K562 (cell line): ENCODE results near the gene ATP9A. TPM values are rescaled to one million over a fixed set of nuclear protein-coding genes. Genes with fewer than 3 reads are reported as not detected.

ENCODE experiments used
- ATAC-seq: fragments of 200-7000 bp; cut with Tn5 transposase; 3 replicates; pipeline ENCODE4 v1.9.1; 2020; ENCODE audit warnings: moderate library complexity
- BruUV-seq: library from RNA; stranded (reverse); fragments of 400-500 nt; replicated peaks from 2 replicates; lab custom pipeline; 2021; lab: Mats Ljungman, UMichigan
- CTCF ChIA-PET: fragments of 300-600 bp; formaldehyde crosslinking; extraction: SDS; loops from one replicate; lab custom pipeline; 2021; ENCODE audit warnings: low intra/inter-chr PET ratio; lab: Yijun Ruan, JAX
- POLR2A ChIA-PET: fragments of 300-600, 350-650 bp; sonication (Branson Sonifier 250); formaldehyde crosslinking; extraction: SDS; loops from one replicate; lab custom pipeline; 2021; ENCODE audit warnings: antibody characterized with exemption, inconsistent platforms; lab: Yijun Ruan, JAX
- DNase-seq, 4 experiments: peaks; one replicate each; pipeline versions ENCODE4 v3.0.0 to v3.0.0-alpha.2; 2011 to 2018; ENCODE audit warnings: low spot score in 3 of 4, mixed read lengths in 3 of 4; ENCODE audit errors: extremely low read depth in 1 of 4
- FAIRE-seq: peaks from 2 replicates; lab custom pipeline; 2011; peaks lifted over from hg19 to GRCh38; lab: Jason Lieb, UNC
- H2AFZ ChIP-seq: 2 replicates; pipeline ENCODE4 v1.6.0; 2011; ENCODE audit warnings: low read depth, low read length, control low read depth, inconsistent platforms
- H3K27ac ChIP-seq: fragments of 200-600 bp; 3 replicates; pipeline ENCODE4 v1.8.0; 2011; ENCODE audit warnings: low read depth, mild to moderate bottlenecking, control low read depth, inconsistent platforms, low read length, moderate library complexity, mixed read lengths; ENCODE audit errors: extremely low read depth
- H3K27me3 ChIP-seq, 2 experiments: fragments of 300-600 bp in 1 of 2; 2 replicates in 1 of 2; 3 replicates in 1 of 2; pipeline versions ENCODE4 v1.6.0 to v1.8.0; 2011; ENCODE audit warnings: inconsistent platforms in 2 of 2, low read length in 2 of 2, mild to moderate bottlenecking in 1 of 2, mixed read lengths in 1 of 2, moderate library complexity in 1 of 2; ENCODE audit not compliant: control insufficient read depth in 2 of 2, insufficient read depth in 2 of 2
- H3K36me3 ChIP-seq: fragments of 300-600 bp; 3 replicates; pipeline ENCODE4 v1.8.0; 2011; ENCODE audit warnings: mild to moderate bottlenecking, low read length, inconsistent platforms; ENCODE audit not compliant: control insufficient read depth, insufficient read depth
- H3K4me1 ChIP-seq, 2 experiments: fragments of 200-600 bp in 1 of 2; replicated peaks in 1 of 2; 2 replicates in 1 of 2; 3 replicates in 1 of 2; pipeline versions ENCODE4 v1.5.1 to v1.8.0; 2011; ENCODE audit warnings: inconsistent platforms in 2 of 2, low read length in 2 of 2, mild to moderate bottlenecking in 1 of 2, mixed read lengths in 1 of 2, moderate library complexity in 1 of 2; ENCODE audit not compliant: control insufficient read depth in 2 of 2, insufficient read depth in 2 of 2
- H3K4me2 ChIP-seq: 2 replicates; pipeline ENCODE4 v1.6.1; 2011; ENCODE audit warnings: low read length, control low read depth, inconsistent platforms, mixed read lengths; ENCODE audit not compliant: insufficient read depth
- H3K4me3 ChIP-seq: fragments of 200-600 bp; sonication (generic), shearing (Covaris generic); 2 replicates; pipeline ENCODE4 v1.5.1; 2016; ENCODE audit warnings: control low read depth, inconsistent platforms
- H3K79me2 ChIP-seq: fragments of 200-600 bp; 3 replicates; pipeline ENCODE4 v1.8.0; 2011; ENCODE audit warnings: low read length, inconsistent platforms; ENCODE audit not compliant: control insufficient read depth, insufficient read depth
- H3K9ac ChIP-seq, 2 experiments: 2 replicates each; pipeline versions ENCODE4 v1.6.0 to v1.6.1; 2011; ENCODE audit warnings: low read depth in 2 of 2, low read length in 2 of 2, control low read depth in 1 of 2, inconsistent platforms in 1 of 2, mild to moderate bottlenecking in 1 of 2, mixed read lengths in 1 of 2; ENCODE audit not compliant: insufficient read depth in 1 of 2
- H3K9me1 ChIP-seq: one replicate; pipeline ENCODE4 v1.6.0; 2011; ENCODE audit warnings: inconsistent platforms, mild to moderate bottlenecking, low read length, moderate library complexity; ENCODE audit not compliant: control insufficient read depth, insufficient read depth
- H3K9me3 ChIP-seq: replicated peaks from 2 replicates; pipeline ENCODE4 v1.5.1; 2011; ENCODE audit warnings: low read depth, low read length, inconsistent platforms; ENCODE audit not compliant: control insufficient read depth, insufficient read depth
- H4K20me1 ChIP-seq: replicated peaks from 2 replicates; pipeline ENCODE4 v1.6.1; 2011; ENCODE audit warnings: low read length, inconsistent platforms, mixed read lengths; ENCODE audit not compliant: control insufficient read depth, insufficient read depth
- CBFA2T3 ChIP-seq: fragments of 450-650 bp; IDR thresholded peaks from 2 replicates; pipeline ENCODE4 v1.6.1; 2017
- CTBP1 ChIP-seq: fragments of 450-650 bp; IDR thresholded peaks from 2 replicates; pipeline ENCODE4 v1.6.1; 2016; ENCODE audit warnings: borderline replicate concordance
- CTCF ChIP-seq, 3 experiments: IDR thresholded peaks in 2 of 3; conservative IDR thresholded peaks in 1 of 3; 2 replicates each; pipeline ENCODE4 v1.5.1; 2011 to 2012; ENCODE audit warnings: low read length in 3 of 3, mild to moderate bottlenecking in 3 of 3, control low read depth in 2 of 3, improper control_type of control experiment in 1 of 3, inconsistent platforms in 1 of 3, low read depth in 1 of 3, mixed read lengths in 1 of 3, moderate library complexity in 1 of 3; ENCODE audit not compliant: insufficient read depth in 2 of 3
- E2F6 ChIP-seq, 2 experiments: IDR thresholded peaks; 2 replicates each; pipeline ENCODE4 v1.6.1; 2011; ENCODE audit warnings: borderline replicate concordance in 1 of 2, control low read depth in 1 of 2, low read depth in 1 of 2, low read length in 1 of 2, mild to moderate bottlenecking in 1 of 2, mixed read lengths in 1 of 2, moderate library complexity in 1 of 2; ENCODE audit not compliant: insufficient read depth in 1 of 2, insufficient read length in 1 of 2, poor library complexity in 1 of 2, severe bottlenecking in 1 of 2; ENCODE audit errors: extremely low read depth in 1 of 2
- IRF9 ChIP-seq: fragments of 450-650 bp; IDR thresholded peaks from 2 replicates; pipeline ENCODE4 v1.6.1; 2016; ENCODE audit warnings: missing biosample characterization, missing genetic modification characterization
- PTBP1 ChIP-seq: fragments of 200-400 bp; formaldehyde crosslinking; IDR thresholded peaks from 2 replicates; pipeline ENCODE4 v1.6.1; 2017; ENCODE audit warnings: low read depth, low read length
- SAFB2 ChIP-seq: fragments of 200-400 bp; formaldehyde crosslinking; IDR thresholded peaks from 2 replicates; pipeline ENCODE4 v1.6.1; 2018; ENCODE audit warnings: borderline replicate concordance, low read length, low read depth, moderate library complexity; ENCODE audit not compliant: severe bottlenecking
- SETDB1 ChIP-seq: IDR thresholded peaks from one replicate; pipeline ENCODE4 v1.6.1; 2012; ENCODE audit warnings: low read length, control low read depth, inconsistent platforms
- SIRT6 ChIP-seq: IDR thresholded peaks from one replicate; pipeline ENCODE4 v1.6.1; 2012; ENCODE audit warnings: low read depth, mild to moderate bottlenecking, control low read depth, inconsistent platforms, low read length, moderate library complexity
- SMAD4 ChIP-seq: fragments of 250-450 bp; sonication (Bioruptor Pico); conservative IDR thresholded peaks from 2 replicates; pipeline ENCODE4 v1.8.0; 2021; ENCODE audit warnings: inconsistent platforms, mild to moderate bottlenecking, moderate library complexity
- TAF15 ChIP-seq: fragments of 200-400 bp; formaldehyde crosslinking; IDR thresholded peaks from 2 replicates; pipeline ENCODE4 v1.6.1; 2017; ENCODE audit warnings: mild to moderate bottlenecking, low read depth, low read length, moderate library complexity
- ZBTB5 ChIP-seq: fragments of 450-650 bp; IDR thresholded peaks from 2 replicates; pipeline ENCODE4 v1.6.1; 2017; ENCODE audit warnings: antibody characterized with exemption
- ZC3H11A ChIP-seq: IDR thresholded peaks from 2 replicates; pipeline ENCODE4 v1.6.1; 2012; ENCODE audit warnings: low read depth, low read length, improper control_type of control experiment
- ZEB2 ChIP-seq: fragments of 450-650 bp; IDR thresholded peaks from 2 replicates; pipeline ENCODE4 v1.6.1; 2016
- ZNF174 ChIP-seq: fragments of 250-450 bp; sonication (Bioruptor Pico); IDR thresholded peaks from 2 replicates; pipeline ENCODE4 v1.4.0; 2020; ENCODE audit warnings: mild to moderate bottlenecking
- ZNF431 ChIP-seq: sonication (generic); formaldehyde crosslinking; IDR thresholded peaks from 2 replicates; pipeline ENCODE4 v1.8.0; 2022; ENCODE audit warnings: mild to moderate bottlenecking, missing genetic modification reagents
- WGBS: fragments of 100-300 bp; shearing (Covaris generic); methylation state at CpG from one replicate; pipeline ENCODE4 v1.1.6; 2016; ENCODE audit warnings: low coverage, mixed read lengths; ENCODE audit not compliant: insufficient coverage; ENCODE audit errors: missing lambda C conversion rate; 5-methylcytosine and 5-hydroxymethylcytosine counted together
- in situ Hi-C: fragments of 300-500 bp; cut with MboI; formaldehyde crosslinking; loops from 4 replicates; pipeline ENCODE4 v1.15.0; 2018; ENCODE audit warnings: inconsistent platforms, mixed read lengths
- intact Hi-C: fragments of 100-400 bp; cut with micrococcal nuclease; formaldehyde crosslinking; loops from 2 replicates; pipeline ENCODE4 v1.14.2; 2022
- polyA plus RNA-seq, 8 experiments: library from polyadenylated mRNA; depleted of rRNA in 4 of 8; stranded (reverse) in 5 of 8; unstranded in 3 of 8; fragments of >200 nt; fragmentation: Nextera tagmentation in 2 of 8; fragmentation: Illumina TruSeq in 1 of 8; extraction: Ambion mirVana in 2 of 8; extraction: Trizol in 1 of 8; gene quantifications; 2 replicates each; pipeline versions ENCODE4 v1.2.1 to v1.2.3, GENCODE V29; 2011 to 2014; ENCODE audit warnings: inconsistent platforms in 1 of 8, missing spikeins in 1 of 8
- total RNA-seq, 7 experiments: library from RNA; depleted of rRNA in 6 of 7; stranded (reverse); fragments of >200 nt in 6 of 7; fragmentation: Illumina TruSeq in 2 of 7; extraction: Trizol in 2 of 7; gene quantifications; 2 replicates each; pipeline versions ENCODE4 v1.2.1 to v1.2.3, GENCODE V29; 2011 to 2021; ENCODE audit warnings: low replicate concordance in 1 of 7

Gene ATP9A
- total and polyA plus RNA-seq, 9 of the 15 experiments (the other 6 are each of a cell fraction or from before 2014, with no cell fraction given) = 0.18 to 0.62 (median 0.29) TPM

- ATAC-seq (peak; percentile 97), FAIRE-seq (peak; percentile 97), DNase-seq (peak; percentile 80 to 90 (median 83))
- intact Hi-C loops = loop anchor here (1.0 to 10.0 kb wide), 2 partner anchors 252 to 639 kb away; no protein-coding TSS in a partner anchor
- peak overlapping the region in 1 of 2 experiments; percentile 25; a peak in 1 of 4 replicates for H3K9ac ChIP-seq
- ChIA-PET POLR2A (interaction anchor here (0.5 to 1.2 kb wide), 5 partner anchors 9 to 1633 kb away, joined by 3 to 5 read pairs (median 3); no protein-coding TSS in a partner anchor), CTCF (interaction anchor here (0.5 to 2.1 kb wide), 6 partner anchors 238 to 637 kb away, joined by 3 to 9 read pairs (median 4); no protein-coding TSS in a partner anchor)
- H3K27me3 ChIP-seq = peaks cover 2 to 34% of the 10 kb centered on the region in 2 experiments; a peak in 4 of 5 replicates
- peaks cover 3 to 9% of the 10 kb centered on the region in 2 experiments; a peak in 4 of 5 replicates for H3K4me1 ChIP-seq
- no TSS peak for BruUV-seq
- in situ Hi-C loops = no loop called here
- H2AFZ ChIP-seq = peak overlapping the region; percentile 79
- H3K36me3 ChIP-seq = no peaks in the 10 kb centered on the region
- H3K9me1 ChIP-seq = no peaks in the 10 kb centered on the region
- no peaks in the 10 kb centered on the region for H4K20me1 ChIP-seq
- 17% methylated on average over 17 of the region's 17 CpGs for WGBS
- no peaks in the 10 kb centered on the region for H3K9me3 ChIP-seq
- peak overlapping the region; percentile 33; the same call in 1 of the 2 replicates for H3K4me2 ChIP-seq
- no peaks in the 10 kb centered on the region for H3K79me2 ChIP-seq
- no peak overlapping the region for H3K4me3 ChIP-seq
- H3K27ac ChIP-seq = no peak overlapping the region
- TF ChIP-seq ZNF174 (CRISPR knock-in tag) = no peak
- TF ChIP-seq TAF15 = no peak
- TF ChIP-seq CTBP1 = peak; percentile 34; the same call in 1 of the 2 replicates
- TF ChIP-seq ZBTB5 = no peak
- TF ChIP-seq CTCF (IDR thresholded peaks at IDR 0.05 in 2 of 3, conservative IDR thresholded peaks at IDR 0.05 in 1 of 3; ENCODE audit: insufficient read depth in 2 of 3, low read depth in 1 of 3, low read length in 3 of 3) = peak; percentile 89 to 97 (median 95)
- peak; percentile 50 to 75 for TF ChIP-seq E2F6 (IDR thresholded peaks at IDR 0.05; ENCODE audit: borderline replicate concordance in 1 of 2, extremely low read depth in 1 of 2, insufficient read depth in 1 of 2, insufficient read length in 1 of 2, low read depth in 1 of 2, low read length in 1 of 2, poor library complexity in 1 of 2, severe bottlenecking in 1 of 2)
- no peak for TF ChIP-seq IRF9 (tag)
- TF ChIP-seq PTBP1 = no peak
- no peak for TF ChIP-seq ZC3H11A
- no peak for TF ChIP-seq SIRT6
- 0 out of 2 replicates have a peak, but pooled peaks have one; percentile 29 for TF ChIP-seq SMAD4 (CRISPR knock-in tag)
- no peak for TF ChIP-seq ZNF431 (CRISPR knock-in tag)
- no peak for TF ChIP-seq ZEB2
- TF ChIP-seq CBFA2T3 = no peak
- TF ChIP-seq SETDB1 = no peak
- TF ChIP-seq SAFB2 = no peak
Observed at GRCh38 chr20:51624157-51624731, 143.9 kb downstream of the ATP9A start.
